ENCODE measurements around the gene ARRB1.

ARRB1 gene

GRCh38 chr11:75351541-75351790 lies at the start of gene ARRB1:
ARRB1 (minus strand) TSS chr11:75351661; CDS start chr11:75351607, 54 bp downstream.
- DNase-seq (ENCODE audit: low read depth in 2 of 2): no peak
- H3K4me3 ChIP-seq (replicated peaks in 1 of 2; ENCODE audit: low read depth in 2 of 2, low read length in 2 of 2): peak within 1 kb of the TSS; percentile 61
- TF ChIP-seq, protein P1, sequence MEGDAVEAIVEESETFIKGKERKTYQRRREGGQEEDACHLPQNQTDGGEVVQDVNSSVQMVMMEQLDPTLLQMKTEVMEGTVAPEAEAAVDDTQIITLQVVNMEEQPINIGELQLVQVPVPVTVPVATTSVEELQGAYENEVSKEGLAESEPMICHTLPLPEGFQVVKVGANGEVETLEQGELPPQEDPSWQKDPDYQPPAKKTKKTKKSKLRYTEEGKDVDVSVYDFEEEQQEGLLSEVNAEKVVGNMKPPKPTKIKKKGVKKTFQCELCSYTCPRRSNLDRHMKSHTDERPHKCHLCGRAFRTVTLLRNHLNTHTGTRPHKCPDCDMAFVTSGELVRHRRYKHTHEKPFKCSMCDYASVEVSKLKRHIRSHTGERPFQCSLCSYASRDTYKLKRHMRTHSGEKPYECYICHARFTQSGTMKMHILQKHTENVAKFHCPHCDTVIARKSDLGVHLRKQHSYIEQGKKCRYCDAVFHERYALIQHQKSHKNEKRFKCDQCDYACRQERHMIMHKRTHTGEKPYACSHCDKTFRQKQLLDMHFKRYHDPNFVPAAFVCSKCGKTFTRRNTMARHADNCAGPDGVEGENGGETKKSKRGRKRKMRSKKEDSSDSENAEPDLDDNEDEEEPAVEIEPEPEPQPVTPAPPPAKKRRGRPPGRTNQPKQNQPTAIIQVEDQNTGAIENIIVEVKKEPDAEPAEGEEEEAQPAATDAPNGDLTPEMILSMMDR (IDR thresholded peaks at IDR 0.05; ENCODE audit: low read depth, low read length): no peak

GRCh38 chr11:75400146-75400865 lies 48.8 kb upstream of the ARRB1 start:
- H3K4me3 ChIP-seq (replicated peaks in 1 of 2; ENCODE audit: low read depth in 2 of 2, low read length in 2 of 2): peak overlapping the region; percentile 78 to 95
- peak in 1 of 2 donors; percentile 41 for DNase-seq (ENCODE audit: low read depth in 2 of 2)

DNA sequence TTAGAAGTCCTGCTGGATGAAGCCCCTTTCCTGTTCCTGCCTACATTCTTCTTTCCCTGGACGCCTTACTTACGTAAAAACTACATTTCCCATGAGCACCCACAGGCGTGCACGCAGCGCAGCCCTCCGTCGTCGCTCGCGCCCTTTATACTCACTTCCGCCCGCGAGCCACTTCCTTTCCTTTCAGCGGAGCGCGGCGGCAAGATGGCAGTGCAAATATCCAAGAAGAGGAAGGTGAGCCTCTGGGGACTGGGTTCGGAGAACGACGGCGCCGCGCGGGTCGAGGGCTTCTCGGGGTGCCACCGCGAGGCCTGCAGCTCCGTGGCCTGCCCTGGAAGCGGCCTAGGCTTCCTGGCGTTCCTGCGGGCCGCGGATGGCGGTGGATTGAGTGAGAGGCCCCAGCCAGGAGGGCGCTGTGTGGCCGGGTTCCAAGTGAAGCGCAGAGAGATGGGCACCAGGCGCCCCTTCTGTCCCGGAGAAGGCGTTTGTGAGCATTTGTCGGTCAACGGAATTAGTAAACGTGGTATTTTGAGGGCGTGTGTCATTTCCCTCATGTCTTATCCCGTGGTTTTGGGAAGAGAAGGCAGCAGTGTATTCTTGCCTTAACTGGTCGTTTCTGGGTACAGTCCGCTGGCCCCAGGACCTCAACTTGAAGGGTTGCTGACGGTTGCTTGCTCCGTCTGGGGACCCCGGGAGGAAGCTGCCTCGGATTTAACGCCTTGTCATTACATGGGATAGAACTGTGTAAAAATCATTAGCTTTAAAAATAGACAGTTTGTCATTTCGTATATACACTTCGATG lies 48.1 kb upstream of the ARRB1 start, which contains the start of gene RPS3:
Gene RPS3, plus strand, starts transcription at position 175 of the 802 bp plus-strand sequence. Its CDS starts 30 bp downstream, at position 205.
- TF ChIP-seq, protein P1 (IDR thresholded peaks at IDR 0.05; ENCODE audit: low read depth, low read length): no peak
- H3K4me3 ChIP-seq (replicated peaks in 1 of 2; ENCODE audit: low read depth in 2 of 2, low read length in 2 of 2): peak within 1 kb of the TSS; percentile 78 to 95
- peak; percentile 92 to 93 for DNase-seq (ENCODE audit: low read depth in 2 of 2)

More at GRCh38 chr11:75400146-75400865, 48.8 kb upstream of the ARRB1 start:
- TF ChIP-seq, protein P1 (IDR thresholded peaks at IDR 0.05; ENCODE audit: low read depth, low read length): no peak

DNA sequence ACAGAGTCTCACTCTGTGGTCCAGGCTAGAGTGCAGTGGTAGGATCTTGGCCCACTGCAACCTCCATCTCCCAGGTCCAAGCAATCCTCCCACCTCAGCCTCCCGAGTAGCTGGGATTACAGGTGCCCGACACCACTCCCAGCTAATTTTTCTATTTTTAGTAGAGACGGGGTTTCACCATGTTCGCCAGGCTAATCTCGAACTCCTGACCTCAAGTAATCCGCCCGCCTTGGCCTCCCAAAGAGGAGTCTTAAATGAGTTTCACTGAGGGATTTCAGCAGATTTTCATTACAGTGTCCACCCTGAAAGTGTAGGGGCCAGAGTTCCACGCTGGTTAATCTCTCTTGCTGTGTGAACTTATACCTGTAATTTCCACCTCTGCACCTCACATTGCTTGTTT lies 47.4 kb upstream of the ARRB1 start:
- DNase-seq (ENCODE audit: low read depth in 2 of 2): no peak
- H3K4me3 ChIP-seq (replicated peaks in 1 of 2; ENCODE audit: low read depth in 2 of 2, low read length in 2 of 2): no peak overlapping the region
- TF ChIP-seq, protein P1 (IDR thresholded peaks at IDR 0.05; ENCODE audit: low read depth, low read length): no peak

DNA sequence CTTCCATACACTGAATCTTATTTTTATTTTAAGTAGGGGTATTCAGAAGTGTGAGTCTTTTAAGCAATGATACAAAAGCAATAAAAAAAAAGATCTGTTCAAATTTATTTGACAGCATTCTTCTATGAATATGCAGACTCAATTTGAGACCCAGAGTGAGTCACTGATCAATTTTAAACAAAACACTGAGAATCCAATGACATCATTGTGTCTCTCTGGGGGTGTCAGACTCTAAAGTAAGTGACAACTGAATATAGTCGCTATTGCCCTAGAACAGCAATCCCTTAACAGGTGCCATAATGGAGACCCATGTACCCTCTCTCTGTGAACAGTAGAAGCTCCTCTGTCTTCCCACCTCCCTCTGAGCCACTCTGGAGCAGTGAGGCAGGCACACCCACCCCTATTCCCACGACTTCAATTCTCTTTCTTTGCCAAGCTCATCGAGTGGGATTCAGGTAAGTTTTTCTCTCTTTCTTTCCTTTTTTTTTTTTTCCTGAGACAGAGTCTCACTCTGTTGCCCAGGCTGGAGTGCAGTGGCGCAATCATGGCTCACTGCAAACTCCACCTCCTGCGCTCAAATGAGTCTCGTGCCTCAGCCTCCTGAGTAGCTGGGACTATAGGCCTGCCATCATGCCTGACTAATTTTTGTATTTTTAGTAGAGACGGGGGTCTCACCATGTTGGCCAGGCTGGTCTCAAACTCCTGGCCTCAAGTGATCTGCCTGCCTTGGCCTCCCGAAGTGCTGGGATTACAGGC lies 42.8 kb upstream of the ARRB1 start:
- H3K4me3 ChIP-seq (replicated peaks in 1 of 2; ENCODE audit: low read depth in 2 of 2, low read length in 2 of 2): no peak overlapping the region
- TF ChIP-seq, protein P1 (IDR thresholded peaks at IDR 0.05; ENCODE audit: low read depth, low read length): no peak
- DNase-seq (ENCODE audit: low read depth in 2 of 2): no peak

DNA sequence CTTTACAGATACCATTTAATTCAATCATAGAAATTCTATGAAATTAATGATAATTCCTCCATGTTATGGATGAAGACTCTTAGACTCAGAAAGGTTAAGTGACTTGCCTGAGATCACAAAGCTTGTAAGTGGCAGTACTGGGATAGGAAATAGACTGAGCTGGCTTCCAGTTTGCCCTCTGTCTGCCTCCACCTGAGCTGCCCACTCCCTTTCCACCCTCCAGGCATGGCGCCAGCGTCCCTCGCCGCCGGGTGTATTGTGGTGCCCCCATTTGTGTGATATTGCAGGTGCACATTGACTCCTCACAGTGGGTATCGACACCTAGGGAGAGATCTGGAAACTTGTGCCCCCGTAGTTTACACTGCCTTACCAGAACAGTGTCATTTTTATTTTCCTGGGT lies 38.5 kb upstream of the ARRB1 start:
- no peak overlapping the region for H3K4me3 ChIP-seq (replicated peaks in 1 of 2; ENCODE audit: low read depth in 2 of 2, low read length in 2 of 2)
- TF ChIP-seq, protein P1 (IDR thresholded peaks at IDR 0.05; ENCODE audit: low read depth, low read length): no peak
- no peak for DNase-seq (ENCODE audit: low read depth in 2 of 2)

Measured in cardiac fibroblast (primary cell).